Measurements from ENCODE around the gene ADGRG3.

DNA sequence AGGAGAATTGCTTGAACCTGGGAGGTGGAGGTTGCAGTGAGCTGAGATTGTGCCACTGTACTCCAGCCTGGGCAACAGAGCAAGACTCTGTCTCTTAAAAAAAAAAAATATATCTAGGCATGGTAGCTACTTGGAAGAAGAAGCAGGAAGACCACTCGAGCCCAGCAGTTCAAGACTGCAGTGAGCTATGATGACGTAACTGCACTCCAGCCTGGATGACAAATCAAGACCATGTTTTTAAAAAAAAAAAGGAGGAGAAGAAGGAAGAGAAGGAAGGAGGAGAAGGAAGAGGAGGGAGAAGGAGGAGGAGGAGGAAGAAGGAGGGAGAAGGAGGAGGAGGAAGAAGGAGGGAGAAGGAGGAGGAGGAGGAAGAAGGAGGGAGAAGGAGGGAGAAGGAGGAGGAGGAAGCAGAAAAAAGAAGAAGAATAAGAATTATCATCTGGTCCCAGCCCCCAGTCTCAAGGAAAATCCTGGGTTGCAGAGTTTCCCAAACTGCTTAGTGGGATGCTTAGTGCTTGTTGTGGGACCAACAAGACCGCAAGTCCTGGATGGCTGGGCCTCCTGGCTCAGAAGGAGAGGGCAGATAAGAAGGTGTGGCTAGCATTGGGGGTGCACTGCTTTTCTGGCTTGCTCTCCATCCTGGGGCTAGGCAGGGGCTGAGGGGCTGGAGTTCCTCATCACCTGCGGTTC, 22.8 kb downstream of the ADGRG3 start:
- no peak for TF ChIP-seq ZFP30 (CRISPR knock-in tag; IDR thresholded peaks at IDR 0.05)
- TF ChIP-seq, protein P1, sequence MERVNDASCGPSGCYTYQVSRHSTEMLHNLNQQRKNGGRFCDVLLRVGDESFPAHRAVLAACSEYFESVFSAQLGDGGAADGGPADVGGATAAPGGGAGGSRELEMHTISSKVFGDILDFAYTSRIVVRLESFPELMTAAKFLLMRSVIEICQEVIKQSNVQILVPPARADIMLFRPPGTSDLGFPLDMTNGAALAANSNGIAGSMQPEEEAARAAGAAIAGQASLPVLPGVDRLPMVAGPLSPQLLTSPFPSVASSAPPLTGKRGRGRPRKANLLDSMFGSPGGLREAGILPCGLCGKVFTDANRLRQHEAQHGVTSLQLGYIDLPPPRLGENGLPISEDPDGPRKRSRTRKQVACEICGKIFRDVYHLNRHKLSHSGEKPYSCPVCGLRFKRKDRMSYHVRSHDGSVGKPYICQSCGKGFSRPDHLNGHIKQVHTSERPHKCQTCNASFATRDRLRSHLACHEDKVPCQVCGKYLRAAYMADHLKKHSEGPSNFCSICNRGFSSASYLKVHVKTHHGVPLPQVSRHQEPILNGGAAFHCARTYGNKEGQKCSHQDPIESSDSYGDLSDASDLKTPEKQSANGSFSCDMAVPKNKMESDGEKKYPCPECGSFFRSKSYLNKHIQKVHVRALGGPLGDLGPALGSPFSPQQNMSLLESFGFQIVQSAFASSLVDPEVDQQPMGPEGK (CRISPR knock-in tag; IDR thresholded peaks at IDR 0.05; ENCODE audit: borderline replicate concordance): no peak
- TF ChIP-seq ZC3H10 (CRISPR knock-in tag; IDR thresholded peaks at IDR 0.05): no peak
- TF ChIP-seq BACH2 (CRISPR knock-in tag; IDR thresholded peaks at IDR 0.05; ENCODE audit: borderline replicate concordance): no peak
- TF ChIP-seq, protein P2, sequence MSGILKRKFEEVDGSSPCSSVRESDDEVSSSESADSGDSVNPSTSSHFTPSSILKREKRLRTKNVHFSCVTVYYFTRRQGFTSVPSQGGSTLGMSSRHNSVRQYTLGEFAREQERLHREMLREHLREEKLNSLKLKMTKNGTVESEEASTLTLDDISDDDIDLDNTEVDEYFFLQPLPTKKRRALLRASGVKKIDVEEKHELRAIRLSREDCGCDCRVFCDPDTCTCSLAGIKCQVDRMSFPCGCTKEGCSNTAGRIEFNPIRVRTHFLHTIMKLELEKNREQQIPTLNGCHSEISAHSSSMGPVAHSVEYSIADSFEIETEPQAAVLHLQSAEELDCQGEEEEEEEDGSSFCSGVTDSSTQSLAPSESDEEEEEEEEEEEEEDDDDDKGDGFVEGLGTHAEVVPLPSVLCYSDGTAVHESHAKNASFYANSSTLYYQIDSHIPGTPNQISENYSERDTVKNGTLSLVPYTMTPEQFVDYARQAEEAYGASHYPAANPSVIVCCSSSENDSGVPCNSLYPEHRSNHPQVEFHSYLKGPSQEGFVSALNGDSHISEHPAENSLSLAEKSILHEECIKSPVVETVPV (CRISPR knock-in tag; IDR thresholded peaks at IDR 0.05): no peak
- TF ChIP-seq ZFP3 (CRISPR knock-in tag; IDR thresholded peaks at IDR 0.05): no peak
